Uterus (tissue), 4 donors: ENCODE measurements around the gene KLK3. TPM values are rescaled to one million over a fixed set of nuclear protein-coding genes. Genes with fewer than 3 reads are reported as not detected.

Source experiments
- DNase-seq, 2 donors: peaks; one replicate each; pipeline ENCODE4 v3.0.0-alpha.2; 2019 to 2020
- H3K27ac ChIP-seq, 2 donors: fragments of 200-600 bp; sonication (generic); 1 replicate in 1 of 2; 2 replicates in 1 of 2; pipeline ENCODE4 v1.5.1; 2016 to 2018
- H3K27me3 ChIP-seq, 2 donors: fragments of 200-600 bp; sonication (generic); one replicate each; pipeline ENCODE4 v1.5.1; 2018 to 2019; ENCODE audit warnings: control low read depth in 1 of 2
- H3K36me3 ChIP-seq, 2 donors: fragments of 200-600 bp; sonication (generic); one replicate each; pipeline ENCODE4 v1.5.1; 2019; ENCODE audit warnings: control low read depth in 1 of 2
- H3K4me1 ChIP-seq, 2 donors: fragments of 200-600 bp; sonication (generic); one replicate each; pipeline ENCODE4 v1.5.1; 2018 to 2019; ENCODE audit warnings: control low read depth in 1 of 2
- H3K4me3 ChIP-seq, 2 donors: fragments of 200-600 bp; sonication (generic); 1 replicate in 1 of 2; 2 replicates in 1 of 2; pipeline ENCODE4 v1.5.1; 2018 to 2019; ENCODE audit warnings: mild to moderate bottlenecking in 1 of 2
- H3K9me3 ChIP-seq, 2 donors: fragments of 200-600 bp; sonication (generic); one replicate each; pipeline ENCODE4 v1.5.1; 2019; ENCODE audit warnings: control low read depth in 1 of 2
- CTCF ChIP-seq, 4 experiments: fragments of 200-600 bp in 2 of 4; fragments of 450-650 bp in 2 of 4; sonication (generic) in 2 of 4; IDR thresholded peaks; one replicate each; pipeline ENCODE4 v1.5.1; 2016 to 2019; ENCODE audit warnings: antibody characterized with exemption in 4 of 4, mild to moderate bottlenecking in 2 of 4, moderate library complexity in 1 of 4
- POLR2A ChIP-seq, 2 donors: fragments of 450-650 bp; IDR thresholded peaks; one replicate each; pipeline ENCODE4 v1.6.1; 2016; ENCODE audit warnings: antibody characterized with exemption in 2 of 2, mild to moderate bottlenecking in 1 of 2, moderate library complexity in 1 of 2
- intact Hi-C: fragments of 100-400 bp; cut with DNase I; formaldehyde crosslinking; loops from one replicate; pipeline ENCODE4 v1.15.1; 2023; ENCODE audit warnings: low total_unique reads
- total RNA-seq, 4 donors: library from RNA; depleted of rRNA in 3 of 4; stranded (reverse); fragments of >200 nt in 3 of 4; gene quantifications; one replicate each; pipeline versions ENCODE4 v1.1.0 to v1.2.4, GENCODE V29; 2014 to 2023
- donor health status: DM: yes; HTN: yes; CAD: no.

The KLK3 gene
- total RNA-seq, 4 donors from 2014 or later = 1.4 TPM; not detected in 3

- no peak overlapping the region for H3K4me3 ChIP-seq
- no peaks in the 10 kb centered on the region for H3K9me3 ChIP-seq
- intact Hi-C loops = no loop called here
- TF ChIP-seq CTCF (IDR thresholded peaks at IDR 0.05) (no peak), POLR2A (IDR thresholded peaks at IDR 0.05) (no peak)
- H3K36me3 ChIP-seq = no peaks in the 10 kb centered on the region
- no peak overlapping the region for H3K27ac ChIP-seq
- no peak for DNase-seq
- H3K4me1 ChIP-seq = no peaks in the 10 kb centered on the region
- peaks cover 0 to 25% of the 10 kb centered on the region in 2 donors for H3K27me3 ChIP-seq
Observed at GRCh38 chr19:50820549-50821247, 34.0 kb upstream of the KLK3 start.

GRCh38 chr19:50821248-50821612, 33.5 kb upstream of the KLK3 start:
- no peaks in the 10 kb centered on the region for H3K9me3 ChIP-seq
- no peak overlapping the region for H3K4me3 ChIP-seq
- no peaks in the 10 kb centered on the region for H3K36me3 ChIP-seq
- TF ChIP-seq CTCF (IDR thresholded peaks at IDR 0.05) (no peak), POLR2A (IDR thresholded peaks at IDR 0.05) (no peak)
- no peak overlapping the region for H3K27ac ChIP-seq
- H3K27me3 ChIP-seq = peaks cover 0 to 25% of the 10 kb centered on the region in 2 donors
- no peak for DNase-seq
- intact Hi-C loops = no loop called here
- no peaks in the 10 kb centered on the region for H3K4me1 ChIP-seq

- H3K4me3 ChIP-seq = no peak overlapping the region
- H3K9me3 ChIP-seq = no peaks in the 10 kb centered on the region
- peaks cover 0 to 25% of the 10 kb centered on the region in 2 donors for H3K27me3 ChIP-seq
- no peak for TF ChIP-seq CTCF (IDR thresholded peaks at IDR 0.05)
- no peak for TF ChIP-seq POLR2A (IDR thresholded peaks at IDR 0.05)
- intact Hi-C loops = no loop called here
- DNase-seq = no peak
- no peak overlapping the region for H3K27ac ChIP-seq
- H3K36me3 ChIP-seq = no peaks in the 10 kb centered on the region
- no peaks in the 10 kb centered on the region for H3K4me1 ChIP-seq
Observed at GRCh38 chr19:50821622-50822021, 33.1 kb upstream of the KLK3 start.

- Histone ChIP-seq H3K9me3 (no peaks in the 10 kb centered on the region), H3K27me3 (peaks cover 0 to 21% of the 10 kb centered on the region in 2 donors), H3K4me1 (no peaks in the 10 kb centered on the region), H3K4me3 (no peak overlapping the region), H3K36me3 (no peaks in the 10 kb centered on the region), H3K27ac (no peak overlapping the region)
- TF ChIP-seq CTCF (IDR thresholded peaks at IDR 0.05) (no peak), POLR2A (IDR thresholded peaks at IDR 0.05) (no peak)
- intact Hi-C loops = no loop called here
- no peak for DNase-seq
Observed at GRCh38 chr19:50822661-50823208, 32.0 kb upstream of the KLK3 start.

- intact Hi-C loops = no loop called here
- H3K27me3 ChIP-seq = peaks cover 0 to 14% of the 10 kb centered on the region in 2 donors
- no peak within 1 kb of the TSS for H3K4me3 ChIP-seq
- H3K9me3 ChIP-seq = no peaks in the 10 kb centered on the region
- no peaks in the 10 kb centered on the region for H3K36me3 ChIP-seq
- DNase-seq = no peak
- no peak within 1 kb of the TSS for H3K27ac ChIP-seq
- no peak for TF ChIP-seq POLR2A (IDR thresholded peaks at IDR 0.05)
- no peak for TF ChIP-seq CTCF (IDR thresholded peaks at IDR 0.05)
- H3K4me1 ChIP-seq = no peaks in the 10 kb centered on the region
Observed at GRCh38 chr19:50823389-50824042, 31.2 kb upstream of the KLK3 start, which contains the start of gene KLK1. Gene KLK1 (minus strand): TSS chr19:50823787. CDS start chr19:50823748, 39 bp downstream.
